ENCODE measurements around the gene GNPAT. TPM values are rescaled to one million over a fixed set of nuclear protein-coding genes. Genes with fewer than 3 reads are reported as not detected.

The GNPAT gene
- total and polyA plus RNA-seq, 2 experiments from 2014 or later: 37.6 to 47.2 TPM

- no peaks in the 10 kb centered on the region for H3K9me3 ChIP-seq (ENCODE audit: low read depth)
- WGBS, 2 experiments (ENCODE audit: low coverage in 1 of 2, low lambda C conversion rate in 2 of 2, missing lambda C conversion rate in 2 of 2): 46 to 47% methylated on average over 8 of the region's 8 CpGs
- DNase-seq: no peak
- no peaks in the 10 kb centered on the region for H3K27me3 ChIP-seq (replicated peaks; ENCODE audit: insufficient read depth)
- no peaks in the 10 kb centered on the region for H3F3A ChIP-seq (ENCODE audit: insufficient read depth)
- H3K27ac ChIP-seq: no peak overlapping the region
- no peaks in the 10 kb centered on the region for H3K36me3 ChIP-seq (ENCODE audit: low read depth)
- no peak overlapping the region for H3K4me2 ChIP-seq (ENCODE audit: unreplicated experiment)
- TF ChIP-seq EZH2 (IDR thresholded peaks at IDR 0.05; ENCODE audit: insufficient read depth, poor library complexity, severe bottlenecking): no peak
- TF ChIP-seq EZH2phosphoT487 (IDR thresholded peaks at IDR 0.05; ENCODE audit: insufficient read depth, low read depth): no peak
- H3K4me3 ChIP-seq: no peak overlapping the region
- in situ Hi-C loops (cut with MboI): no loop called here
- no peaks in the 10 kb centered on the region for H3K9me2 ChIP-seq (ENCODE audit: insufficient read depth)
- H2AFZ ChIP-seq: no peak overlapping the region
- H3K4me1 ChIP-seq (ENCODE audit: insufficient read depth): no peaks in the 10 kb centered on the region
- no peaks in the 10 kb centered on the region for H4K20me1 ChIP-seq (ENCODE audit: insufficient read depth)
- H3K79me2 ChIP-seq (ENCODE audit: insufficient read depth): no peaks in the 10 kb centered on the region
- no peak overlapping the region for H3K9ac ChIP-seq
Measured at GRCh38 chr1:231311720-231312431, 70.9 kb downstream of the GNPAT start.

GRCh38 chr1:231312432-231312788 is 71.4 kb downstream of the GNPAT start:
- no peak overlapping the region for H2AFZ ChIP-seq
- no peaks in the 10 kb centered on the region for H3F3A ChIP-seq (ENCODE audit: insufficient read depth)
- H4K20me1 ChIP-seq (ENCODE audit: insufficient read depth): no peaks in the 10 kb centered on the region
- no peaks in the 10 kb centered on the region for H3K36me3 ChIP-seq (ENCODE audit: low read depth)
- no peaks in the 10 kb centered on the region for H3K4me1 ChIP-seq (ENCODE audit: insufficient read depth)
- TF ChIP-seq EZH2 (IDR thresholded peaks at IDR 0.05; ENCODE audit: insufficient read depth, poor library complexity, severe bottlenecking): no peak
- no peak for DNase-seq
- no peaks in the 10 kb centered on the region for H3K27me3 ChIP-seq (replicated peaks; ENCODE audit: insufficient read depth)
- H3K4me3 ChIP-seq: no peak overlapping the region
- in situ Hi-C loops (cut with MboI): no loop called here
- no peak overlapping the region for H3K9ac ChIP-seq
- no peaks in the 10 kb centered on the region for H3K9me3 ChIP-seq (ENCODE audit: low read depth)
- 81 to 87% methylated on average over 5 of the region's 5 CpGs for WGBS, 2 experiments (ENCODE audit: low coverage in 1 of 2, low lambda C conversion rate in 2 of 2, missing lambda C conversion rate in 2 of 2)
- no peak overlapping the region for H3K27ac ChIP-seq
- no peaks in the 10 kb centered on the region for H3K9me2 ChIP-seq (ENCODE audit: insufficient read depth)
- no peak overlapping the region for H3K4me2 ChIP-seq (ENCODE audit: unreplicated experiment)
- no peaks in the 10 kb centered on the region for H3K79me2 ChIP-seq (ENCODE audit: insufficient read depth)

GRCh38 chr1:231313661-231314060 is 72.6 kb downstream of the GNPAT start:
- H3K27me3 ChIP-seq (replicated peaks; ENCODE audit: insufficient read depth): no peaks in the 10 kb centered on the region
- H3K9ac ChIP-seq: no peak overlapping the region
- H3K4me1 ChIP-seq (ENCODE audit: insufficient read depth): no peaks in the 10 kb centered on the region
- no peak for DNase-seq
- TF ChIP-seq EZH2 (IDR thresholded peaks at IDR 0.05; ENCODE audit: insufficient read depth, poor library complexity, severe bottlenecking) (no peak), EZH2phosphoT487 (IDR thresholded peaks at IDR 0.05; ENCODE audit: insufficient read depth, low read depth) (no peak)
- WGBS, 2 experiments (ENCODE audit: low coverage in 1 of 2, low lambda C conversion rate in 2 of 2, missing lambda C conversion rate in 2 of 2): 46 to 59% methylated on average over 4 of the region's 4 CpGs
- no peaks in the 10 kb centered on the region for H3K9me2 ChIP-seq (ENCODE audit: insufficient read depth)
- H3K79me2 ChIP-seq (ENCODE audit: insufficient read depth): no peaks in the 10 kb centered on the region
- H3K27ac ChIP-seq: no peak overlapping the region
- in situ Hi-C loops (cut with MboI): no loop called here
- H3K4me2 ChIP-seq (ENCODE audit: unreplicated experiment): no peak overlapping the region
- H2AFZ ChIP-seq: no peak overlapping the region
- no peak overlapping the region for H3K4me3 ChIP-seq
- no peaks in the 10 kb centered on the region for H3K36me3 ChIP-seq (ENCODE audit: low read depth)
- no peaks in the 10 kb centered on the region for H3K9me3 ChIP-seq (ENCODE audit: low read depth)
- no peaks in the 10 kb centered on the region for H3F3A ChIP-seq (ENCODE audit: insufficient read depth)
- no peaks in the 10 kb centered on the region for H4K20me1 ChIP-seq (ENCODE audit: insufficient read depth)

- H3K9ac ChIP-seq: no peak overlapping the region
- H3K27me3 ChIP-seq (replicated peaks; ENCODE audit: insufficient read depth): no peaks in the 10 kb centered on the region
- H3F3A ChIP-seq (ENCODE audit: insufficient read depth): no peaks in the 10 kb centered on the region
- no peak overlapping the region for H2AFZ ChIP-seq
- H3K4me1 ChIP-seq (ENCODE audit: insufficient read depth): no peaks in the 10 kb centered on the region
- DNase-seq: peak; percentile 51
- in situ Hi-C loops (cut with MboI): no loop called here
- no peaks in the 10 kb centered on the region for H3K9me3 ChIP-seq (ENCODE audit: low read depth)
- WGBS, 2 experiments (ENCODE audit: low coverage in 1 of 2, low lambda C conversion rate in 2 of 2, missing lambda C conversion rate in 2 of 2): 30 to 34% methylated on average over 11 of the region's 11 CpGs
- no peaks in the 10 kb centered on the region for H3K9me2 ChIP-seq (ENCODE audit: insufficient read depth)
- H3K4me3 ChIP-seq: no peak overlapping the region
- H4K20me1 ChIP-seq (ENCODE audit: insufficient read depth): no peaks in the 10 kb centered on the region
- H3K4me2 ChIP-seq (ENCODE audit: unreplicated experiment): no peak overlapping the region
- TF ChIP-seq EZH2 (IDR thresholded peaks at IDR 0.05; ENCODE audit: insufficient read depth, poor library complexity, severe bottlenecking) (no peak), EZH2phosphoT487 (IDR thresholded peaks at IDR 0.05; ENCODE audit: insufficient read depth, low read depth) (no peak)
- H3K36me3 ChIP-seq (ENCODE audit: low read depth): no peaks in the 10 kb centered on the region
- H3K27ac ChIP-seq: no peak overlapping the region
- no peaks in the 10 kb centered on the region for H3K79me2 ChIP-seq (ENCODE audit: insufficient read depth)
Measured at GRCh38 chr1:231315887-231316286, 74.9 kb downstream of the GNPAT start.
